HG03045 (cell line): ENCODE results near the gene LATS1.
"Not testable (repeated sequence)": the region's sequence is repeated elsewhere in the genome, so short reads cannot be mapped to it uniquely, and the experiment has no call there.

Experiments used
- ATAC-seq: cut with Tn5 transposase; IDR thresholded peaks from one replicate; pipeline ENCODE4 v1.9.1; 2021; ENCODE audit warnings: mild to moderate bottlenecking, moderate library complexity; ENCODE audit not compliant: unreplicated experiment

LATS1 gene

GRCh38 chr6:149717588-149718458 lies at the start of gene LATS1:
LATS1 (minus strand) TSS chr6:149718101; CDS start chr6:149702126, 15,975 bp downstream.
- peak; percentile 93 for ATAC-seq

- ATAC-seq, result no peak
These were observed 48.4 kb upstream of the LATS1 start for GRCh38 chr6:149766156-149766769.

- ATAC-seq, result no peak
These were observed 46.0 kb upstream of the LATS1 start for GRCh38 chr6:149763866-149764265.

- peak; percentile 87 for ATAC-seq
These were observed 43.5 kb upstream of the LATS1 start for GRCh38 chr6:149761438-149761837.

GRCh38 chr6:149756261-149756636 lies 38.3 kb upstream of the LATS1 start:
- ATAC-seq, result no peak

GRCh38 chr6:149755300-149756260 lies 37.7 kb upstream of the LATS1 start:
- no peak for ATAC-seq

GRCh38 chr6:149754548-149754947 lies 36.6 kb upstream of the LATS1 start:
- no peak for ATAC-seq

GRCh38 chr6:149753374-149753637 lies 35.4 kb upstream of the LATS1 start:
- not testable (repeated sequence) for ATAC-seq

- ATAC-seq, result no peak
These were observed 34.9 kb upstream of the LATS1 start for GRCh38 chr6:149752600-149753373.

GRCh38 chr6:149751920-149752319 lies 34.0 kb upstream of the LATS1 start:
- ATAC-seq, result not testable (repeated sequence)

- ATAC-seq, result no peak
These were observed 33.3 kb upstream of the LATS1 start for GRCh38 chr6:149751239-149751638.

- ATAC-seq, result peak; percentile 41
These were observed 32.3 kb upstream of the LATS1 start for GRCh38 chr6:149750136-149750609.

GRCh38 chr6:149749594-149750135 lies 31.8 kb upstream of the LATS1 start, which contains the start of gene PCMT1:
PCMT1 (plus strand) TSS chr6:149749741; CDS start chr6:149749902, 161 bp downstream.
- peak; percentile 86 for ATAC-seq

GRCh38 chr6:149749082-149749593 lies 31.2 kb upstream of the LATS1 start:
- peak; percentile 5 for ATAC-seq

GRCh38 chr6:149746147-149746946 lies 28.4 kb upstream of the LATS1 start, which contains the start of gene NUP43:
NUP43 (minus strand) TSS chr6:149746529; CDS start chr6:149746495, 34 bp downstream.
- peak; percentile 48 for ATAC-seq

- not testable (repeated sequence) for ATAC-seq
These were observed 27.4 kb upstream of the LATS1 start for GRCh38 chr6:149745252-149745651.

GRCh38 chr6:149734915-149735314 lies 17.0 kb upstream of the LATS1 start:
- no peak for ATAC-seq

GRCh38 chr6:149733089-149733720 lies 15.3 kb upstream of the LATS1 start:
- ATAC-seq, result no peak
